C4-2B (cell line): ENCODE measurements around the gene GALNT16.

Experiments
- CTCF ChIP-seq: fragments of 450-650 bp; conservative IDR thresholded peaks from 2 replicates; pipeline ENCODE4 v1.5.1; 2017; ENCODE audit warnings: mild to moderate bottlenecking
- ZFX ChIP-seq: fragments of 450-650 bp; IDR thresholded peaks from 2 replicates; pipeline ENCODE4 v1.6.1; 2017

- no peak for TF ChIP-seq CTCF
- TF ChIP-seq ZFX, result no peak
Observed at GRCh38 chr14:69337984-69338383, 78.0 kb downstream of the GALNT16 start.
